ENCODE results near the gene IZUMO3. TPM values are rescaled to one million over a fixed set of nuclear protein-coding genes. Genes with fewer than 3 reads are reported as not detected.

The IZUMO3 gene
- polyA plus RNA-seq, 1 donor from 2014 or later: not detected

DNA sequence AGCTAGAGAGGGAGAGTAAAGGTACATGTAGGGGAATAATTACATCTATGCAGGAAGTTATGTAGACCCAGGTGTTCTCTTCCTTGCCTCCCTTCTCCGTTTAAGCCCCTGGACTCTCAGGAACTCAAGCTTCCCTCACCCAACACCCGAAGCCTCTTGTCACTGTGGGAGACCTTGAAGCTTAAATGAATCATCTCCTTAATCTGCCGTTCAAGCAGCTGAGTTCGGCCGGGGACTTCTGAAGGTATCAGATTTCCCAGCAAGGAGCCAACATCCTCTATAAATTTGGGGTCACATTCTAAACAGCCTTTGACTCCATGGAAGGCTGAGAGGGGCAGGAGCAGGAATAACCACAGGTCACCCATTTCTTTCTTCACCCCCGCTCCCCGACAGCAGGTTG lies 412 bp downstream of the IZUMO3 start:
- no peaks in the 10 kb centered on the region for H3F3A ChIP-seq (ENCODE audit: insufficient read depth, low read length, poor library complexity, severe bottlenecking)
- H3K4me2 ChIP-seq (ENCODE audit: low read length): no peak overlapping the region
- no peak overlapping the region for H3K4me3 ChIP-seq (ENCODE audit: low read length)
- H3K27ac ChIP-seq (ENCODE audit: low read length): no peak overlapping the region
- H3K9ac ChIP-seq (ENCODE audit: low read length): no peak overlapping the region
- H3K36me3 ChIP-seq (ENCODE audit: insufficient read depth, low read length): no peaks in the 10 kb centered on the region
- no peaks in the 10 kb centered on the region for H3K27me3 ChIP-seq (ENCODE audit: insufficient read depth, low read depth, low read length)
- no peaks in the 10 kb centered on the region for H4K20me1 ChIP-seq (ENCODE audit: insufficient read depth)
- H3K79me2 ChIP-seq (replicated peaks; ENCODE audit: insufficient read depth, low read length): no peaks in the 10 kb centered on the region
- H2AFZ ChIP-seq (ENCODE audit: low read depth, low read length): no peak overlapping the region
- TF ChIP-seq TAF1 (IDR thresholded peaks at IDR 0.05; ENCODE audit: low read depth) (no peak), MXI1 (conservative IDR thresholded peaks at IDR 0.05; ENCODE audit: poor library complexity, severe bottlenecking) (no peak), RAD21 (conservative IDR thresholded peaks at IDR 0.05) (no peak), EZH2 (IDR thresholded peaks at IDR 0.05; ENCODE audit: borderline replicate concordance, insufficient read depth, low read length, poor library complexity, severe bottlenecking) (no peak)
- TF ChIP-seq, protein P1, sequence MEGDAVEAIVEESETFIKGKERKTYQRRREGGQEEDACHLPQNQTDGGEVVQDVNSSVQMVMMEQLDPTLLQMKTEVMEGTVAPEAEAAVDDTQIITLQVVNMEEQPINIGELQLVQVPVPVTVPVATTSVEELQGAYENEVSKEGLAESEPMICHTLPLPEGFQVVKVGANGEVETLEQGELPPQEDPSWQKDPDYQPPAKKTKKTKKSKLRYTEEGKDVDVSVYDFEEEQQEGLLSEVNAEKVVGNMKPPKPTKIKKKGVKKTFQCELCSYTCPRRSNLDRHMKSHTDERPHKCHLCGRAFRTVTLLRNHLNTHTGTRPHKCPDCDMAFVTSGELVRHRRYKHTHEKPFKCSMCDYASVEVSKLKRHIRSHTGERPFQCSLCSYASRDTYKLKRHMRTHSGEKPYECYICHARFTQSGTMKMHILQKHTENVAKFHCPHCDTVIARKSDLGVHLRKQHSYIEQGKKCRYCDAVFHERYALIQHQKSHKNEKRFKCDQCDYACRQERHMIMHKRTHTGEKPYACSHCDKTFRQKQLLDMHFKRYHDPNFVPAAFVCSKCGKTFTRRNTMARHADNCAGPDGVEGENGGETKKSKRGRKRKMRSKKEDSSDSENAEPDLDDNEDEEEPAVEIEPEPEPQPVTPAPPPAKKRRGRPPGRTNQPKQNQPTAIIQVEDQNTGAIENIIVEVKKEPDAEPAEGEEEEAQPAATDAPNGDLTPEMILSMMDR (IDR thresholded peaks at IDR 0.05; ENCODE audit: poor library complexity, severe bottlenecking): no peak
- TF ChIP-seq, protein P2, sequence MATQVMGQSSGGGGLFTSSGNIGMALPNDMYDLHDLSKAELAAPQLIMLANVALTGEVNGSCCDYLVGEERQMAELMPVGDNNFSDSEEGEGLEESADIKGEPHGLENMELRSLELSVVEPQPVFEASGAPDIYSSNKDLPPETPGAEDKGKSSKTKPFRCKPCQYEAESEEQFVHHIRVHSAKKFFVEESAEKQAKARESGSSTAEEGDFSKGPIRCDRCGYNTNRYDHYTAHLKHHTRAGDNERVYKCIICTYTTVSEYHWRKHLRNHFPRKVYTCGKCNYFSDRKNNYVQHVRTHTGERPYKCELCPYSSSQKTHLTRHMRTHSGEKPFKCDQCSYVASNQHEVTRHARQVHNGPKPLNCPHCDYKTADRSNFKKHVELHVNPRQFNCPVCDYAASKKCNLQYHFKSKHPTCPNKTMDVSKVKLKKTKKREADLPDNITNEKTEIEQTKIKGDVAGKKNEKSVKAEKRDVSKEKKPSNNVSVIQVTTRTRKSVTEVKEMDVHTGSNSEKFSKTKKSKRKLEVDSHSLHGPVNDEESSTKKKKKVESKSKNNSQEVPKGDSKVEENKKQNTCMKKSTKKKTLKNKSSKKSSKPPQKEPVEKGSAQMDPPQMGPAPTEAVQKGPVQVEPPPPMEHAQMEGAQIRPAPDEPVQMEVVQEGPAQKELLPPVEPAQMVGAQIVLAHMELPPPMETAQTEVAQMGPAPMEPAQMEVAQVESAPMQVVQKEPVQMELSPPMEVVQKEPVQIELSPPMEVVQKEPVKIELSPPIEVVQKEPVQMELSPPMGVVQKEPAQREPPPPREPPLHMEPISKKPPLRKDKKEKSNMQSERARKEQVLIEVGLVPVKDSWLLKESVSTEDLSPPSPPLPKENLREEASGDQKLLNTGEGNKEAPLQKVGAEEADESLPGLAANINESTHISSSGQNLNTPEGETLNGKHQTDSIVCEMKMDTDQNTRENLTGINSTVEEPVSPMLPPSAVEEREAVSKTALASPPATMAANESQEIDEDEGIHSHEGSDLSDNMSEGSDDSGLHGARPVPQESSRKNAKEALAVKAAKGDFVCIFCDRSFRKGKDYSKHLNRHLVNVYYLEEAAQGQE (IDR thresholded peaks at IDR 0.05; ENCODE audit: borderline replicate concordance): no peak
- no peaks in the 10 kb centered on the region for H3K9me2 ChIP-seq (ENCODE audit: insufficient read depth, low read length)
- H3K9me3 ChIP-seq (ENCODE audit: low read length): no peaks in the 10 kb centered on the region

DNA sequence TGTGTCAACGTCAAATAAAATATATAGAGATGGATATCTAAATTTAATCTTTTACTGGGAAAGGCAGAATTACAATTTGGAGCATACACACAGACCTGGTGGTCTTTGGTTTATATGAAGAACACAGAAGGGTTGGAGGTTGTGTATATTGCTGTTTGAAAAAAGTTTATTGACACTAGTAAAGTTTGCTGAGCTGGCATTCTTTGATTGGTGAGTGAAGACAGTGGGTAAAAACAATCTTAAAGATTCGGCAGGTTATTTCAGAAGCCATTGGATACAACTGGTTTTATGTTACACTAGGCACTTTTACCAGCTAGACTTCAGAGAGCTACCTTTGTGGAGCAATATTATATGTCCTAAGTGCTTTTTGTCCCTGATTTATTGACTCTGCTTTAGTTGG lies 27.2 kb downstream of the IZUMO3 start:
- Histone ChIP-seq H3K9me3 (ENCODE audit: low read length) (no peaks in the 10 kb centered on the region), H4K20me1 (ENCODE audit: insufficient read depth) (no peaks in the 10 kb centered on the region), H3K27me3 (ENCODE audit: insufficient read depth, low read depth, low read length) (no peaks in the 10 kb centered on the region), H3K9ac (ENCODE audit: low read length) (no peak overlapping the region), H3K4me2 (ENCODE audit: low read length) (no peak overlapping the region), H2AFZ (ENCODE audit: low read depth, low read length) (no peak overlapping the region), H3K27ac (ENCODE audit: low read length) (no peak overlapping the region), H3K36me3 (ENCODE audit: insufficient read depth, low read length) (no peaks in the 10 kb centered on the region), H3K4me3 (ENCODE audit: low read length) (no peak overlapping the region), H3K79me2 (replicated peaks; ENCODE audit: insufficient read depth, low read length) (no peaks in the 10 kb centered on the region), H3K9me2 (ENCODE audit: insufficient read depth, low read length) (no peaks in the 10 kb centered on the region), H3F3A (ENCODE audit: insufficient read depth, low read length, poor library complexity, severe bottlenecking) (no peaks in the 10 kb centered on the region)
- TF ChIP-seq, protein P2 (IDR thresholded peaks at IDR 0.05; ENCODE audit: borderline replicate concordance): no peak
